ENCODE results near the gene TMEM176B.

Gene TMEM176B

GRCh38 chr7:150831851-150832250 is 31.7 kb upstream of the TMEM176B start:
- Histone ChIP-seq H3K9me3 (ENCODE audit: insufficient read depth, low read length) (no peaks in the 10 kb centered on the region), H3K4me2 (ENCODE audit: low read length) (no peak overlapping the region), H3K4me3 (ENCODE audit: low read length) (no peak overlapping the region), H3K27me3 (ENCODE audit: low read depth, low read length) (no peaks in the 10 kb centered on the region), H3K9ac (ENCODE audit: low read length) (no peak overlapping the region), H3K27ac (ENCODE audit: low read length) (no peak overlapping the region), H2AFZ (ENCODE audit: low read depth, low read length) (no peak overlapping the region), H3K36me3 (replicated peaks; ENCODE audit: low read depth, low read length) (no peaks in the 10 kb centered on the region), H4K20me1 (ENCODE audit: insufficient read depth, low read length) (no peaks in the 10 kb centered on the region), H3K4me1 (ENCODE audit: low read length) (peaks cover 22% of the 10 kb centered on the region), H3K79me2 (ENCODE audit: low read length) (no peaks in the 10 kb centered on the region)
- TF ChIP-seq EZH2phosphoT487 (IDR thresholded peaks at IDR 0.05; ENCODE audit: low read depth) (no peak), CTCF (IDR thresholded peaks at IDR 0.05; ENCODE audit: low read depth, low read length) (no peak)

GRCh38 chr7:150830937-150831336 is 30.8 kb upstream of the TMEM176B start:
- no peak overlapping the region for H3K9ac ChIP-seq (ENCODE audit: low read length)

GRCh38 chr7:150829426-150829825 is 29.3 kb upstream of the TMEM176B start:
- TF ChIP-seq CTCF (IDR thresholded peaks at IDR 0.05; ENCODE audit: low read depth, low read length) (no peak), EZH2phosphoT487 (IDR thresholded peaks at IDR 0.05; ENCODE audit: low read depth) (no peak)
- Histone ChIP-seq H3K4me1 (ENCODE audit: low read length) (peaks cover 18% of the 10 kb centered on the region), H3K79me2 (ENCODE audit: low read length) (no peaks in the 10 kb centered on the region), H3K36me3 (replicated peaks; ENCODE audit: low read depth, low read length) (no peaks in the 10 kb centered on the region), H3K4me2 (ENCODE audit: low read length) (0 out of 2 replicates have a peak overlapping the region, but pooled peaks have one; percentile 12), H4K20me1 (ENCODE audit: insufficient read depth, low read length) (no peaks in the 10 kb centered on the region), H3K4me3 (ENCODE audit: low read length) (no peak overlapping the region), H3K9ac (ENCODE audit: low read length) (no peak overlapping the region), H2AFZ (ENCODE audit: low read depth, low read length) (no peak overlapping the region), H3K27me3 (ENCODE audit: low read depth, low read length) (no peaks in the 10 kb centered on the region), H3K9me3 (ENCODE audit: insufficient read depth, low read length) (no peaks in the 10 kb centered on the region), H3K27ac (ENCODE audit: low read length) (no peak overlapping the region)

More at GRCh38 chr7:150830937-150831336, 30.8 kb upstream of the TMEM176B start:
- Histone ChIP-seq H3K4me1 (ENCODE audit: low read length) (peaks cover 25% of the 10 kb centered on the region), H3K36me3 (replicated peaks; ENCODE audit: low read depth, low read length) (no peaks in the 10 kb centered on the region), H4K20me1 (ENCODE audit: insufficient read depth, low read length) (no peaks in the 10 kb centered on the region), H3K4me2 (ENCODE audit: low read length) (no peak overlapping the region), H3K9me3 (ENCODE audit: insufficient read depth, low read length) (no peaks in the 10 kb centered on the region), H3K4me3 (ENCODE audit: low read length) (no peak overlapping the region), H3K27me3 (ENCODE audit: low read depth, low read length) (no peaks in the 10 kb centered on the region), H2AFZ (ENCODE audit: low read depth, low read length) (no peak overlapping the region), H3K27ac (ENCODE audit: low read length) (no peak overlapping the region), H3K79me2 (ENCODE audit: low read length) (no peaks in the 10 kb centered on the region)
- TF ChIP-seq CTCF (IDR thresholded peaks at IDR 0.05; ENCODE audit: low read depth, low read length) (no peak), EZH2phosphoT487 (IDR thresholded peaks at IDR 0.05; ENCODE audit: low read depth) (no peak)

- Histone ChIP-seq H2AFZ (ENCODE audit: low read depth, low read length) (no peak overlapping the region), H3K79me2 (ENCODE audit: low read length) (no peaks in the 10 kb centered on the region), H3K4me3 (ENCODE audit: low read length) (no peak overlapping the region), H3K4me2 (ENCODE audit: low read length) (no peak overlapping the region), H3K9me3 (ENCODE audit: insufficient read depth, low read length) (no peaks in the 10 kb centered on the region), H3K27ac (ENCODE audit: low read length) (no peak overlapping the region), H3K4me1 (ENCODE audit: low read length) (peaks cover 18% of the 10 kb centered on the region), H4K20me1 (ENCODE audit: insufficient read depth, low read length) (no peaks in the 10 kb centered on the region), H3K9ac (ENCODE audit: low read length) (no peak overlapping the region), H3K36me3 (replicated peaks; ENCODE audit: low read depth, low read length) (no peaks in the 10 kb centered on the region), H3K27me3 (ENCODE audit: low read depth, low read length) (no peaks in the 10 kb centered on the region)
- TF ChIP-seq EZH2phosphoT487 (IDR thresholded peaks at IDR 0.05; ENCODE audit: low read depth) = no peak
- TF ChIP-seq CTCF (IDR thresholded peaks at IDR 0.05; ENCODE audit: low read depth, low read length) = peak; percentile 9; the same call in 1 of the 2 replicates
Observed at GRCh38 chr7:150828384-150828783, 28.2 kb upstream of the TMEM176B start.
